ENCODE measurements around the gene KIF3A.

DNA sequence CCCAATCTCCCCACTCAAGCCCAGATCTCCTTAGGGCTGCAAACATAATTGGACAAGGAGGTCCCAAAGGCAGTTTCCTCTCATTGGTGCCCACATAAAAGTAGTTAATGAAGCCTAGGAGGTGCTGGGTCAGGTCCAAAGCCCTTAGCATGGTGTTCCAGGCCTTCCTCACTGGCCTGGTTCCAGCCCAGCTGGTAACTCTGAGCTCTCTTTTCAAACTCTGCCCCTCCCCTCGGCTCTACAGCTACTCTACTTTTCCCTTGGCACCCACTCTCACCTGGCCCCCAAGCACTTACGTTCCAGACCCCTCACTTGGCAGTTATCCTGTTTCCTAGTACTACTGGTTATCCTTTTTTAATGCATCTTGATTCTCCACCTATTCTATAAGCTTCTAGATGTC, 29.8 kb upstream of the KIF3A start:
- TF ChIP-seq CTCF (IDR thresholded peaks at IDR 0.05; ENCODE audit: borderline replicate concordance, extremely low read depth, low read length, poor library complexity, severe bottlenecking) = no peak
- TF ChIP-seq EZH2 (IDR thresholded peaks at IDR 0.05; ENCODE audit: borderline replicate concordance, low read depth, low read length, severe bottlenecking) = no peak
